ENCODE data around the gene IGF2BP1.

The IGF2BP1 gene

DNA sequence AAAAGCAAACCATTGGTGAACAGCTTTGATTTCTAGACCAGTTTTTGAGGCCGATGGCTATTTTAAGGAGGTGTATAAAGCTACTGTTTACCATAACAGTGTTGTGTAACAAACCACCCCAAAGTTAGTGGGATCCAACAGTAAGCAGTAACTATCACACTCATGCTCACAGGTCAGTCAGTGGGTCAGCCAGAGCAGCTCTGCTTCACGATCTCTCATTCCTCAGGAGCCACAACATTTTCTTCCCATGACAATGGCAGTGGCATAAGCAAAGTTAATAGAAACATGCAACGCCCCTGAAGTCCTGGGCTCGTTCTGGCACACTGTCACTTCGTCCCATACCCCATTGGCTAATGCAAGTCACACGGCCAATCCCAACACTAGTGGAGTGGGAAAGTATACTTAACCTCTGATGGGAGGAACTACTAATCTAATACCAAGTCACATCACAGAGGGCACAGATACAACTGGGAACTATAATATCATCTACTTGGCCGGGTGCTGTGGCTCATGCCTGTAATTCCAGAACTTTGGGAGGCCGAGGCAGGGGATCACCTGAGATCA lies 107.4 kb downstream of the IGF2BP1 start:
- no peak for TF ChIP-seq EZH2 (IDR thresholded peaks at IDR 0.05; ENCODE audit: borderline replicate concordance, low read depth, low read length, severe bottlenecking)
- TF ChIP-seq, protein P1, sequence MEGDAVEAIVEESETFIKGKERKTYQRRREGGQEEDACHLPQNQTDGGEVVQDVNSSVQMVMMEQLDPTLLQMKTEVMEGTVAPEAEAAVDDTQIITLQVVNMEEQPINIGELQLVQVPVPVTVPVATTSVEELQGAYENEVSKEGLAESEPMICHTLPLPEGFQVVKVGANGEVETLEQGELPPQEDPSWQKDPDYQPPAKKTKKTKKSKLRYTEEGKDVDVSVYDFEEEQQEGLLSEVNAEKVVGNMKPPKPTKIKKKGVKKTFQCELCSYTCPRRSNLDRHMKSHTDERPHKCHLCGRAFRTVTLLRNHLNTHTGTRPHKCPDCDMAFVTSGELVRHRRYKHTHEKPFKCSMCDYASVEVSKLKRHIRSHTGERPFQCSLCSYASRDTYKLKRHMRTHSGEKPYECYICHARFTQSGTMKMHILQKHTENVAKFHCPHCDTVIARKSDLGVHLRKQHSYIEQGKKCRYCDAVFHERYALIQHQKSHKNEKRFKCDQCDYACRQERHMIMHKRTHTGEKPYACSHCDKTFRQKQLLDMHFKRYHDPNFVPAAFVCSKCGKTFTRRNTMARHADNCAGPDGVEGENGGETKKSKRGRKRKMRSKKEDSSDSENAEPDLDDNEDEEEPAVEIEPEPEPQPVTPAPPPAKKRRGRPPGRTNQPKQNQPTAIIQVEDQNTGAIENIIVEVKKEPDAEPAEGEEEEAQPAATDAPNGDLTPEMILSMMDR (IDR thresholded peaks at IDR 0.05; ENCODE audit: borderline replicate concordance, extremely low read depth, low read length, poor library complexity, severe bottlenecking), result no peak
- Histone ChIP-seq H2AFZ (ENCODE audit: low read depth, low read length) (no peak overlapping the region), H3K4me1 (ENCODE audit: insufficient read depth, low read length) (no peaks in the 10 kb centered on the region), H3K4me2 (ENCODE audit: insufficient read depth, low read length) (no peak overlapping the region), H3K9me3 (ENCODE audit: insufficient read depth, low read length, severe bottlenecking) (no peaks in the 10 kb centered on the region), H3K79me2 (ENCODE audit: insufficient read depth, low read length) (no peaks in the 10 kb centered on the region), H3K27ac (ENCODE audit: low read length) (no peak overlapping the region), H3K4me3 (ENCODE audit: low read depth in 1 of 2, low read length in 2 of 2) (no peak overlapping the region), H4K20me1 (ENCODE audit: insufficient read depth, low read length) (no peaks in the 10 kb centered on the region), H3K36me3 (ENCODE audit: insufficient read depth, low read length) (no peaks in the 10 kb centered on the region), H3K27me3 (ENCODE audit: insufficient read depth, low read length, poor library complexity) (peaks cover 4% of the 10 kb centered on the region), H3K9ac (ENCODE audit: low read depth, low read length) (no peak overlapping the region)
- DNase-seq, result no peak
- no peak for ATAC-seq (ENCODE audit: insufficient read depth, low read depth)
